Fibroblast of mammary gland (primary cell): ENCODE measurements around the gene ASAP2.
A peak's percentile ranks its signal among the peaks of the same experiment; 100 is the strongest.

Source experiments
- DNase-seq: peaks from one replicate; pipeline ENCODE4 v3.0.0-alpha.2; 2010; ENCODE audit warnings: low read depth
- H3K4me3 ChIP-seq: 2 replicates; pipeline ENCODE4 v1.5.1; 2011; ENCODE audit warnings: low read depth, mild to moderate bottlenecking, low read length, moderate library complexity; ENCODE audit not compliant: control insufficient read depth
- TF ChIP-seq, protein P1 (sequence below): conservative IDR thresholded peaks from 2 replicates; pipeline ENCODE4 v1.5.1; 2011; ENCODE audit warnings: low read depth, low read length, inconsistent platforms; ENCODE audit not compliant: control insufficient read depth, insufficient read depth

The ASAP2 gene

DNA sequence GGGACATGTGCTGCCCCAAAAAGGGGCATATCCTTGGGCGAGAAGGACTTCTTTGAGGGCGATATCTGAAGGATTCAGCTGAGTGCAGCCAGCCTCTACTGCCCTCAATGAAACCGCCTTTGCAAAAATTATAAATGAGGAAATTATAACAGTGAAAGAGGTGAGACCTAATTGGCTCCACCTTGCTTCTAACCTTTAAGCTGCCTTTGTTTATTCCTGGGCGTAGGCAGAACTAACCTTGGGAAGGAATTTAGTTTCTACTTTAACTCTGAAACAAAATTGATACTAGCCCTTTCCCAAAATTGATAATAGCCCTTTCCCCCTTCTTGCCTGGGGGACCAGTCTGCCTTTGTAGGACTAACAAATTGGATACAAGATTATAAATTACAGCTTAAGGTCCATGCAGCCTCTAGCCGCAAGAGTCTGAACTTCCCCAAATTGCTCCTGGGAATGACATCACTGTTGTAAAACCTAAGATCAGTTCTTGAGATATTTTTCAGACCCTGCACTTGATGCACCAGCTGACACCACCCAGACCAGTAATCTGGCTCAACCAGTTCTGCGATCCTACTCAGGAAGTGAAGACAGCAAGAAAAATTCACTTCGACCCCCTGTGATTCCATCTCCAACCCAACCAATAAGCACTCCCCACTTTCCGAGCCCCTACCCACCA is 36.0 kb upstream of the ASAP2 start:
- no peak overlapping the region for H3K4me3 ChIP-seq
- TF ChIP-seq, protein P1, sequence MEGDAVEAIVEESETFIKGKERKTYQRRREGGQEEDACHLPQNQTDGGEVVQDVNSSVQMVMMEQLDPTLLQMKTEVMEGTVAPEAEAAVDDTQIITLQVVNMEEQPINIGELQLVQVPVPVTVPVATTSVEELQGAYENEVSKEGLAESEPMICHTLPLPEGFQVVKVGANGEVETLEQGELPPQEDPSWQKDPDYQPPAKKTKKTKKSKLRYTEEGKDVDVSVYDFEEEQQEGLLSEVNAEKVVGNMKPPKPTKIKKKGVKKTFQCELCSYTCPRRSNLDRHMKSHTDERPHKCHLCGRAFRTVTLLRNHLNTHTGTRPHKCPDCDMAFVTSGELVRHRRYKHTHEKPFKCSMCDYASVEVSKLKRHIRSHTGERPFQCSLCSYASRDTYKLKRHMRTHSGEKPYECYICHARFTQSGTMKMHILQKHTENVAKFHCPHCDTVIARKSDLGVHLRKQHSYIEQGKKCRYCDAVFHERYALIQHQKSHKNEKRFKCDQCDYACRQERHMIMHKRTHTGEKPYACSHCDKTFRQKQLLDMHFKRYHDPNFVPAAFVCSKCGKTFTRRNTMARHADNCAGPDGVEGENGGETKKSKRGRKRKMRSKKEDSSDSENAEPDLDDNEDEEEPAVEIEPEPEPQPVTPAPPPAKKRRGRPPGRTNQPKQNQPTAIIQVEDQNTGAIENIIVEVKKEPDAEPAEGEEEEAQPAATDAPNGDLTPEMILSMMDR: no peak
- DNase-seq: no peak

DNA sequence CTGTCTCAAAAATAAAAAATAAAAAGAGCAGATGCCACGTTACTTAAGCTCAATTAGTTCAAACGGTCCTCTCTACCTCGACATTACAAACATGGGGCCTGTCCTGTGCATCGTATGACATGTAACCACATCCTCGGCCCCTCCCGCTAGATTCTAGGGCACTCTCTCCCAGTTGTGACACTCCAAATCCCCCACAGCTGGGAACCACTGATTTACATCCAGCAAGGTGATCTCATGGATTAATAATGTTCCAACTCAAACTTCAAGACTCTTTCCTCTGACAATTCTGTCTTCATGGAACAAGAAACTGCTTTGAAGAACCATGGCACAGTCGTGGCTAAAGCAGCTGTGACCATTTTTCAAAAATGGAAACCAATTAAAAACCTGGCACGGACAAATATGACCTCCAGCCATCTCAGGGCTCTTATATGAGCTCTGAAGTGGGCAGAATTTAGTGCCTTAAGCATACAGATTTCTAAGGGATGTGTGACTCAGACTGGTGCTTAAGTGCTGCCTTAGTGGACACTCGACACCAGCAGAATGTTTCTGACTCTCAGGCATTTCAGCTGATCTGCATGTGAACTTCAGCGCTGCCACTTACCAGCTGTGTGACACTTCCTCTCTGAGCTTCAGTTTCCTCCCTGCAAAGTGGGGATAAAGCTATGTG is 31.7 kb upstream of the ASAP2 start:
- TF ChIP-seq, protein P1: no peak
- H3K4me3 ChIP-seq: no peak overlapping the region
- peak; percentile 83 for DNase-seq

DNA sequence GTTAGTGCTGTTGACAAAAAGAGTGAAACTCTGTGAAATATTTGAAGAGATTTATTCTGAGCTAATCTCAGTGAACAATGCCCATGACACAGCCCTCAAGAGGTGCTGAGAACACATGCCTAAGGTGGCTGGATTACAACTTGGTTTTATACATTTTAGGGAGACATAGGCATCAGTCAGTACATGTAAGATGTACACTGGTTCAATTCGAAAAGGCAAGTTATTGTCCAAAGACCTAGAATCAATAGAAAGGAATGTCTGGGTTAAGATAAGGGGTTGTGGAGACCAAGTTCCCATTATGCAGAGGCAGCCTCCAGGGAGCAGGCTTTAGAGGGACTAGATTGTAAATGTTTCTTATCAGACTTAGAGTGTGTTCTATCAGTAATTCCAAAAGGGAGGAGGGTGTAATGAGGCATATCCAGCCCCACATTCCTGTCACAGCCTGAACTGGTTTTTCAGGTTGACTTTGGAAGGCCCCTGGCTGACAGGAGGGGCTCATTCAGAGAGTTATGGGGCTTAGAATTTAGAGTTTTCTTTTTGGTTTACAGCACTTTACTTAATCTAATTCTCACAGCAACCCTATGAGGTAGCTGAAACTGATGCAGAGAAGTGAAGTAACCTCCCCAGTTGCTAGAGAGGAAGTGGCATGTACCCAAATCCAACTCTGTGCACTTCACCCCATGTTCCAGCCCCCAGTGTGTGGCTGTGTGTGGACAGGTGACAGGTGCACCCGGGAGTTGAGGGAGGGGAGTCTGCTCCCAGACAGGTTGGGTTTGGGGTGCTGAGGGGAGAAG is 28.3 kb upstream of the ASAP2 start:
- no peak overlapping the region for H3K4me3 ChIP-seq
- DNase-seq: peak; percentile 25
- TF ChIP-seq, protein P1: no peak

DNA sequence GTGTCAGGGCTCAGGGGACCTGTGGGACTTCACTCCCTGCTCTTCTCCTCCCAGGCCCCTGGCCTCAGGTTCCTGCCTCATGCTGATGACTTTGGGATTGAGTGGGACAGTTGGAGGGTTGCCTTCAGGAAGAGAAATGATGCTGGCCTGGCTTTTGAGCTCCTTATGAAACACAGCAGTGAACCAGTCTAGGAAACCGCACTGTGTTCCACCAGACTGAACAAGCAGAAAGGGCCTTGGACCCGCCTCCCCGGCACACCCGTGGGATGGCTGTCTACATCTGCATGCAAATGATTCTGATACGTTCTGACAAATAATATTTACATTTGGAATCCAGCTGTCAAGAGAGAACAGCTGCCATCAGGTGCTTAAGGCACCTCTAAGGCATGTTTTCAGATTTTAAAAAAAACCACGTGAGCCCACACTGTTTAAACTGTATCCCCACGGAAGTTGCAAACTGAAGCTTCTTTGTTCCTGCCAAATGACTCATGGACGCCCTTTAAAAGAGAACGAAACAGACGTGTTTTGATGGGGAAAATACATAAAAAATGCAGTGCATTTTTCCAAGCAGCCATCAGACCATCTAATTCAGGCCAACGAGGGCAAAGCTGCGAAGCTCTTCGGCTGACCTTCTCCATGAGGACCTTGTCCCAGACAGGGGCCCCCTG is 27.6 kb upstream of the ASAP2 start:
- peak; percentile 93 for DNase-seq
- TF ChIP-seq, protein P1: no peak
- no peak overlapping the region for H3K4me3 ChIP-seq

DNA sequence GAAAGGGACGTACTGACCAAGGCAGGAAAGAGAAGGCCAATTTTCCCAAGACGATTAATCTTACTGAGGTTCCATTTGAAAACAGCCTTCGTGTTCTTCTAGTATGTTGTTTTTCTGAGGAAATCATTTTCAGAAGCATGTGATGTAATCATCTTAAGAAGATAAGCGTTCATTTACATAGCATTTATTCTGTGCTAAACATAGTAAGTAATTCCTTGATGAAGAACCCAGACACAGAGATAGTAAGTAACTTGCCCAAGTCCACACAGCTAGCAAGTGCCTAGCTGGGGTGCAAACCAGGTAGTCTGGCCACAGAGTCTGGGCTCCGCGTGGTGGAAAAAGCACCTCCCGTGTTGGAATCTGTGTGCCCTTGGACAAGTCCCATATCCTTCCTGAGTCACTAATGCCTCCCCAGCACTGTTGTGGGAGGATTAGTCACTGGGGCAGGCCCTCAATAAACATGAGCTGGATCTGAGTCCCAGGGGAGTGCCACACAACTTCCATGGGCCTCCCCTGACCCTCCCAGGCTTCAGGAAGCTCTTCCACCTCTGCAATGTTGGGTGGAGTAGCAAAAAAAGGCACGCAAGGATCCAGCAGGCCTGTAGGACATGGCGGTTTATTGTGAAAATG is 26.9 kb upstream of the ASAP2 start:
- TF ChIP-seq, protein P1: no peak
- DNase-seq: peak; percentile 98
- H3K4me3 ChIP-seq: no peak overlapping the region

DNA sequence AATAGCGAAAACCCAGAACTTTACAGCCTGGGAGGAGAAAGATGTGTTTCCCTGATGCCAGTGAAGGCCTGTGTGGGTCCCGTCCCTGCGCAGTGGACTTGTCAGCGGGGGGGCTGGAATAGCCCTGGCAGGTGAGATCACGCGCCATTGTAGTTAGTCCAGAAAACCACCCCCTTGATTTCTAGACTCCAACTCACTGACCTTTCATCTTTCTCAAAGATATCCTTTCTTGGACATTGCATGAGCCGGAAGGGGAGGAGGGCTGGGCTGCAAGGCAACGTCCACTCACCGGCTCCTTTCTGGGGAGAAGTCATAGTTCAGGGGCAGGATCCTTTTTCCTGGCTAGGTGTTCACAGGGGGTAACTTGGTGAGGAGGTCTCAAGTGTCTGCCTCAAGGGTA is 22.3 kb upstream of the ASAP2 start:
- TF ChIP-seq, protein P1: no peak

More for the DNA sequence above, 22.3 kb upstream of the ASAP2 start:
- DNase-seq: no peak
- H3K4me3 ChIP-seq: no peak overlapping the region
